GM20000 (cell line): ENCODE measurements around the gene PPFIA1.

ENCODE experiments used
- DNase-seq: peaks from one replicate; pipeline ENCODE4 v3.0.0; 2012; ENCODE audit warnings: low spot score
- CTCF ChIP-seq: IDR thresholded peaks from 2 replicates; pipeline ENCODE4 v1.5.1; 2012; ENCODE audit warnings: mild to moderate bottlenecking, control low read depth; ENCODE audit errors: extremely low read depth, missing control alignments

The PPFIA1 gene

GRCh38 chr11:70317581-70318305 is 47.3 kb downstream of the PPFIA1 start:
- TF ChIP-seq CTCF, result no peak
- no peak for DNase-seq

- DNase-seq, result no peak
- no peak for TF ChIP-seq CTCF
These were observed 49.0 kb downstream of the PPFIA1 start for GRCh38 chr11:70319396-70320076.

GRCh38 chr11:70322666-70323065 is 52.2 kb downstream of the PPFIA1 start:
- TF ChIP-seq CTCF, result no peak

GRCh38 chr11:70323806-70324205 is 53.3 kb downstream of the PPFIA1 start:
- no peak for DNase-seq
- no peak for TF ChIP-seq CTCF

More at GRCh38 chr11:70322666-70323065, 52.2 kb downstream of the PPFIA1 start:
- no peak for DNase-seq

DNA sequence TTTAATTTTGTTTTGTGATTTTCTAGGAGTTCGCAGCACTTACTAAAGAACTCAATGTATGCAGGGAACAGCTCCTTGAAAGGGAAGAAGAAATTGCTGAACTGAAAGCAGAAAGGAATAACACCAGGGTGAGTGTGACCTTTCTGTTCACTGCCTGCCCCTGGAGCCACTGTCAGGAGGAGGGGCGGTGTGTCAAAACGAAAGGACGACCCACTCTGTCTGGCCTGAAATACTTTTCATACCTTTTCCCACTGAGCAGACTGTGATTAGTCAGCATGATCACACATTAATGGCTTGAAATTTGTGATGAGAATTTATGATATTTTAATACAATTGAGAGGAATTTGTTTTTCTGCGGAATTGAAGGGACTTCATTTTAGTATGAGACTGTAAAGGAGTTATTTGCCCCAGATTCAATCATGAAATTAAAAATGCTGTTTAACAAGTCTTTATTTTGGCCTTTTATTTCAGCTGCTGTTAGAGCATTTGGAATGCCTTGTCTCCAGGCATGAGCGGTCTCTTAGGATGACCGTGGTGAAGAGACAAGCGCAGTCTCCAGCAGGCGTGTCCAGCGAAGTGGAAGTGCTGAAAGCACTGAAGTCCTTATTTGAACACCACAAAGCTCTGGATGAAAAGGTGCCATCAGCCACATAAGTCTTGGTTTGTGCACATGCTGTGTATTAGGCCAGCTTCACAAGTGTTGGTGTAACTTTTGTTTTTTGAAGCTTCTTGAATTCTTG is 54.1 kb downstream of the PPFIA1 start:
- no peak for TF ChIP-seq CTCF
- DNase-seq, result peak; percentile 78

DNA sequence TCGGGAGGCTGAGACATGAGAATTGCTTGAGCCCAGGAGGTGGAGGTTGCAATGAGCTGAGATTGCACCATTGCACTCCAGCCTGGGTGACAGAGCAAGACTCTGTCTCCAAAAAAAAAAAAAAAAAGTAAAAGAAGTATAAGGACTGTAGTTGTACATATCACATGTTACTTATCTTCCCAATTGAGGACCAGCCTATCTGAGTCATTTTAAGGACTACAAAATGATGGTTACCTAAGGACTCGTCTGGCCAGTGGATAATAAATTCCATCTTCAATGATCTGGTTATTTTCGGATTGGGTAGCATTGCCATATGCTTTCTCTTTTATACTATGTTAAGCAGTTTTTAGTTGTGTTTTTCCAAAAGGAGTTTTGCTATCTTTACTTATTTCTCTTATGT is 55.3 kb downstream of the PPFIA1 start:
- TF ChIP-seq CTCF, result no peak
- no peak for DNase-seq

DNA sequence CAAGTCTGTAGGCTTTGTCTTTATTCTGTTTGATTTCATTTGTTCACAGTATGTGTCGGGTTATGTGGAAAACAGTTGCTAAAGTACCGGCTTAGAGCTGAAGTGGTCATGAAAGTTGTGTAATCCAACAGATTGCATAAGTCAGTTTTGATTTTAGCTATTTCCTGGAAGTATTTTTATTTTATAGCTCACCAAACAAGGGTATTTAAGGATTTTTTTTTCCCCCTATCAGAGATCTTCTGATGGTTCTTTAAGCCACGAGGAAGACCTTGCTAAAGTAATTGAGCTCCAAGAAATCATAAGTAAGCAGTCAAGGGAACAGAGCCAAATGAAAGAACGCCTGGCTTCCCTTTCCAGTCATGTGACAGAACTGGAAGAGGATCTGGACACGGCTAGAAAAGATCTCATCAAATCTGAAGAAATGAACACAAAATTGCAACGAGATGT is 55.9 kb downstream of the PPFIA1 start:
- TF ChIP-seq CTCF, result no peak
- no peak for DNase-seq
